NCI-H1105 (cell line): ENCODE results near the gene GH2.
A peak's percentile ranks its signal among the peaks of the same experiment; 100 is the strongest.
"Not testable (repeated sequence)": the region's sequence is repeated elsewhere in the genome, so short reads cannot be mapped to it uniquely, and the experiment has no call there.

ENCODE experiments used
- DNase-seq: peaks from one replicate; lab custom pipeline; 2025; lab: John Stamatoyannopoulos, UW

GH2 gene

GRCh38 chr17:63874061-63874626 lies 7.6 kb downstream of the GH2 start:
- DNase-seq, result not testable (repeated sequence)

- not testable (repeated sequence) for DNase-seq
Observed at GRCh38 chr17:63873577-63873976, 8.2 kb downstream of the GH2 start, which contains the start of gene CSH2. TSS of gene CSH2 (minus strand) at chr17:63873677. CDS start at chr17:63873614, 63 bp downstream.

GRCh38 chr17:63871646-63872365 lies 9.9 kb downstream of the GH2 start:
- DNase-seq, result not testable (repeated sequence)

- not testable (repeated sequence) for DNase-seq
Observed at GRCh38 chr17:63870292-63870665, 11.5 kb downstream of the GH2 start.

GRCh38 chr17:63869491-63870291 lies 12.1 kb downstream of the GH2 start:
- DNase-seq, result not testable (repeated sequence)

GRCh38 chr17:63866625-63867024 lies 15.1 kb downstream of the GH2 start:
- DNase-seq, result not testable (repeated sequence)

- DNase-seq, result no peak
Observed at GRCh38 chr17:63859257-63859656, 22.5 kb downstream of the GH2 start.

- DNase-seq, result not testable (repeated sequence)
Observed at GRCh38 chr17:63856425-63856824, 25.3 kb downstream of the GH2 start.

GRCh38 chr17:63855185-63855584 lies 26.6 kb downstream of the GH2 start:
- DNase-seq, result no peak

GRCh38 chr17:63854709-63855108 lies 27.0 kb downstream of the GH2 start:
- no peak for DNase-seq

- no peak for DNase-seq
Observed at GRCh38 chr17:63853260-63853659, 28.5 kb downstream of the GH2 start.

GRCh38 chr17:63850401-63850800 lies 31.3 kb downstream of the GH2 start:
- DNase-seq, result no peak

- DNase-seq, result no peak
Observed at GRCh38 chr17:63848834-63849689, 32.7 kb downstream of the GH2 start.

- no peak for DNase-seq
Observed at GRCh38 chr17:63847525-63848249, 34.1 kb downstream of the GH2 start.

GRCh38 chr17:63845509-63845908 lies 36.2 kb downstream of the GH2 start:
- no peak for DNase-seq

GRCh38 chr17:63843910-63844677 lies 37.6 kb downstream of the GH2 start:
- DNase-seq, result no peak

GRCh38 chr17:63843387-63843888 lies 38.3 kb downstream of the GH2 start:
- not testable (repeated sequence) for DNase-seq

GRCh38 chr17:63842540-63843386 lies 39.0 kb downstream of the GH2 start, which contains the start of gene SMARCD2:
TSS of gene SMARCD2 (minus strand) at chr17:63842685. CDS start at chr17:63842674, 11 bp downstream.
- DNase-seq, result peak; percentile 97

- no peak for DNase-seq
Observed at GRCh38 chr17:63842173-63842539, 39.6 kb downstream of the GH2 start.
